Thoracic aorta (tissue), 2 donors: ENCODE results near the gene KLK4. TPM values are rescaled to one million over a fixed set of nuclear protein-coding genes. Genes with fewer than 3 reads are reported as not detected.

ENCODE experiments used
- ATAC-seq: fragments of 150-250 bp; one replicate; pipeline ENCODE4 v1.8.0; 2017; ENCODE audit warnings: low read depth; ENCODE audit not compliant: insufficient number of reproducible peaks, low FRiP score
- DNase-seq: peaks from one replicate; pipeline ENCODE4 v3.0.0-alpha.2; 2020; ENCODE audit warnings: low spot score
- H3K27ac ChIP-seq, 2 donors: fragments of 200-600 bp; sonication (generic); 1 replicate in 1 of 2; 2 replicates in 1 of 2; pipeline ENCODE4 v1.5.1; 2016; ENCODE audit warnings: mild to moderate bottlenecking in 2 of 2, moderate library complexity in 2 of 2
- H3K27me3 ChIP-seq: fragments of 200-600 bp; sonication (generic); replicated peaks from 2 replicates; pipeline ENCODE4 v1.6.0; 2016; ENCODE audit warnings: mild to moderate bottlenecking; ENCODE audit not compliant: insufficient read depth
- H3K36me3 ChIP-seq: fragments of 200-600 bp; sonication (generic); one replicate; pipeline ENCODE4 v1.5.1; 2016
- H3K4me1 ChIP-seq, 2 donors: fragments of 200-600 bp; sonication (generic); 1 replicate in 1 of 2; 2 replicates in 1 of 2; pipeline versions ENCODE4 v1.5.1 to v1.6.0; 2016; ENCODE audit warnings: low read depth in 2 of 2, mild to moderate bottlenecking in 1 of 2; ENCODE audit not compliant: control insufficient read depth in 1 of 2
- H3K4me3 ChIP-seq: fragments of 200-600 bp; sonication (generic); 2 replicates; pipeline ENCODE4 v1.5.1; 2016; ENCODE audit warnings: mild to moderate bottlenecking
- H3K9me3 ChIP-seq: fragments of 200-600 bp; sonication (generic); 2 replicates; pipeline ENCODE4 v1.5.1; 2016
- total RNA-seq, 2 donors: library from RNA; depleted of rRNA; stranded (reverse); fragments of >200 nt; gene quantifications; one replicate each; pipeline versions ENCODE4 v1.1.0 to v1.2.3, GENCODE V29; 2016
- TF ChIP-seq, protein P1 (sequence below): fragments of 200-600 bp; sonication (generic); IDR thresholded peaks from one replicate; pipeline ENCODE4 v1.5.1; 2019; ENCODE audit warnings: antibody characterized with exemption

The KLK4 gene
- total RNA-seq, 2 donors from 2014 or later, result not detected

DNA sequence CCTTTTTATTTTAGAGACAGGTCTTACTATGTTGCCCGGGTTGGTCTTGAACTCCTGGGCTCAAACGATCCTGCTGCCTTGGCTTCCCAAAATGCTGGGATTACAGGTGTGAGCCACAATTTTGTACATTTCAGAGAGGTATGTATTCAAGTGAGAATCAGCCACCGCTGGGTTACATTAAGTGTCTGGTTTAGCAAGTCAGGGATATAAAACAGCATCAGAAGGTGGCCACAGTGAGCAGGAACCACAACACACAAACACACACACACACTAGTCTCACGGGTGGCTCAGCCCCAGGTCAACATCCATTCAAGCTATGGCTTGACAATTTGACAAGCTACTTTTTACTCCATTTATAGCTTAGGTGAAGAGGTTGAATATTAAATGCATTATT lies 21.5 kb upstream of the KLK4 start:
- DNase-seq (no peak), ATAC-seq (no peak)
- Histone ChIP-seq H3K4me1 (no peaks in the 10 kb centered on the region), H3K9me3 (no peaks in the 10 kb centered on the region), H3K27ac (no peak overlapping the region), H3K36me3 (no peaks in the 10 kb centered on the region), H3K27me3 (no peaks in the 10 kb centered on the region), H3K4me3 (no peak overlapping the region)
- TF ChIP-seq, protein P1, sequence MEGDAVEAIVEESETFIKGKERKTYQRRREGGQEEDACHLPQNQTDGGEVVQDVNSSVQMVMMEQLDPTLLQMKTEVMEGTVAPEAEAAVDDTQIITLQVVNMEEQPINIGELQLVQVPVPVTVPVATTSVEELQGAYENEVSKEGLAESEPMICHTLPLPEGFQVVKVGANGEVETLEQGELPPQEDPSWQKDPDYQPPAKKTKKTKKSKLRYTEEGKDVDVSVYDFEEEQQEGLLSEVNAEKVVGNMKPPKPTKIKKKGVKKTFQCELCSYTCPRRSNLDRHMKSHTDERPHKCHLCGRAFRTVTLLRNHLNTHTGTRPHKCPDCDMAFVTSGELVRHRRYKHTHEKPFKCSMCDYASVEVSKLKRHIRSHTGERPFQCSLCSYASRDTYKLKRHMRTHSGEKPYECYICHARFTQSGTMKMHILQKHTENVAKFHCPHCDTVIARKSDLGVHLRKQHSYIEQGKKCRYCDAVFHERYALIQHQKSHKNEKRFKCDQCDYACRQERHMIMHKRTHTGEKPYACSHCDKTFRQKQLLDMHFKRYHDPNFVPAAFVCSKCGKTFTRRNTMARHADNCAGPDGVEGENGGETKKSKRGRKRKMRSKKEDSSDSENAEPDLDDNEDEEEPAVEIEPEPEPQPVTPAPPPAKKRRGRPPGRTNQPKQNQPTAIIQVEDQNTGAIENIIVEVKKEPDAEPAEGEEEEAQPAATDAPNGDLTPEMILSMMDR, result no peak

DNA sequence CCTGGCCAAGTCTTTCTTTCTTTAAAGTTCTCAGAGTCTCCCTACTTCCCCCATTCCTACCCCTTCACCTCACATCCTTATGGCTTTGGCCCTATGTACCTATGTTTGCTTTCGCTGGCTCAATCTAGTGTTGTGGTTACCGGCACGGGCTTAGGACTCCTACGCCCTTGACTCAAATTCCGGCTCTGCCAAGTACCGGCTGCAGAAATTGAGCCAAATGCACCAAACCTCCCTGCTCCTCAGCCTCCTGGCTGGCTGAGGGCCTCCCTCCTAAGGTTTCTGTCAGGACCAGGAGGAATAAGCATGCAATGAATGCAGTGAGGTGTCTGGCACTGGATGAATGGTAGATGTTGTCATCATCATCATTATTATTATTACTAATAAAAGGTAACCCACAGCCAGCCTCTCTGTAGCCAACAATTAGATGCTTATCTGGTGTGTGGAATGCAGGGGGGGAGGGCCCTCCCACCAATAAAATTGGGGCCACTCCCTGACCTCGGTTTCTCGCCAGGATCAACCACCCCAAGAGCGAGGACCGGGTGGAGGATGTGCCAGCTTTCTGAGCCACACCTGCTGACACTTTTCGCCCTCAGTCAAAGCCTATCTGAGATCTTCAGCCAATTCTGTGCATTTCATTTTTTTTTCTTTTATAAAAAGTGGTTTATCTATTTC lies 21.0 kb upstream of the KLK4 start:
- TF ChIP-seq, protein P1, result no peak

GRCh38 chr19:50931023-50931422 lies 19.8 kb upstream of the KLK4 start:
- no peak overlapping the region for H3K27ac ChIP-seq
- DNase-seq, result no peak
- no peaks in the 10 kb centered on the region for H3K27me3 ChIP-seq
- TF ChIP-seq, protein P1, result no peak
- no peak for ATAC-seq
- H3K36me3 ChIP-seq, result no peaks in the 10 kb centered on the region
- no peaks in the 10 kb centered on the region for H3K9me3 ChIP-seq
- no peak overlapping the region for H3K4me3 ChIP-seq
- no peaks in the 10 kb centered on the region for H3K4me1 ChIP-seq

More for the DNA sequence above, 21.0 kb upstream of the KLK4 start:
- no peaks in the 10 kb centered on the region for H3K4me1 ChIP-seq
- H3K36me3 ChIP-seq, result no peaks in the 10 kb centered on the region
- no peak overlapping the region for H3K27ac ChIP-seq
- H3K27me3 ChIP-seq, result no peaks in the 10 kb centered on the region
- no peaks in the 10 kb centered on the region for H3K9me3 ChIP-seq
- ATAC-seq (no peak), DNase-seq (no peak)
- H3K4me3 ChIP-seq, result no peak overlapping the region

DNA sequence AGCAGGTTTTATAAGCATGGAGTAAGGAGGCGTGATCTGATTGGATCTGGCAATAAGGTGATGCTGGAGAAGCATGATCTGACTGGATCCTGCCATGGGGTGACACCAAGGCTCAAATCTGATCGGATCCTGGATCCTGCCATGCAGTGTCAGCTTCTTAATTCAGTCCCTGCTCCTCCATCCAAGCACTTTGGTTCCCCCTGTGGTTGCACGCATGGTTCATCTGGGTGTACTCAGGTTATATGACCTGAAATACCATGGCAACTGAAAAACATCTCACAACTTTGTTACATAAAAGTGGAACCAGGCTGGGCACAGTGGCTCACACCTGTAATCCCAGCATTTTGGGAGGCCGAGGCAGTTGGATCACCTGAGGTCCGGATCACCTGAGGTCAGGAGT lies 17.6 kb upstream of the KLK4 start:
- TF ChIP-seq, protein P1, result no peak
- no peak overlapping the region for H3K27ac ChIP-seq
- DNase-seq (no peak), ATAC-seq (no peak)
- H3K4me1 ChIP-seq, result no peaks in the 10 kb centered on the region
- H3K4me3 ChIP-seq, result no peak overlapping the region
- no peaks in the 10 kb centered on the region for H3K27me3 ChIP-seq
- H3K36me3 ChIP-seq, result no peaks in the 10 kb centered on the region
- H3K9me3 ChIP-seq, result no peaks in the 10 kb centered on the region

- no peak overlapping the region for H3K4me3 ChIP-seq
- H3K4me1 ChIP-seq, result no peaks in the 10 kb centered on the region
- H3K27ac ChIP-seq, result no peak overlapping the region
- TF ChIP-seq, protein P1, result no peak
- H3K9me3 ChIP-seq, result no peaks in the 10 kb centered on the region
- ATAC-seq (no peak), DNase-seq (no peak)
- no peaks in the 10 kb centered on the region for H3K27me3 ChIP-seq
- no peaks in the 10 kb centered on the region for H3K36me3 ChIP-seq
These were observed 14.9 kb upstream of the KLK4 start for GRCh38 chr19:50926144-50926543.
